ENCODE measurements around the gene CTU2.

- TF ChIP-seq POLR2A (IDR thresholded peaks at IDR 0.05) (no peak), POLR2AphosphoS5 (IDR thresholded peaks at IDR 0.05) (no peak)
- TF ChIP-seq, protein P1, sequence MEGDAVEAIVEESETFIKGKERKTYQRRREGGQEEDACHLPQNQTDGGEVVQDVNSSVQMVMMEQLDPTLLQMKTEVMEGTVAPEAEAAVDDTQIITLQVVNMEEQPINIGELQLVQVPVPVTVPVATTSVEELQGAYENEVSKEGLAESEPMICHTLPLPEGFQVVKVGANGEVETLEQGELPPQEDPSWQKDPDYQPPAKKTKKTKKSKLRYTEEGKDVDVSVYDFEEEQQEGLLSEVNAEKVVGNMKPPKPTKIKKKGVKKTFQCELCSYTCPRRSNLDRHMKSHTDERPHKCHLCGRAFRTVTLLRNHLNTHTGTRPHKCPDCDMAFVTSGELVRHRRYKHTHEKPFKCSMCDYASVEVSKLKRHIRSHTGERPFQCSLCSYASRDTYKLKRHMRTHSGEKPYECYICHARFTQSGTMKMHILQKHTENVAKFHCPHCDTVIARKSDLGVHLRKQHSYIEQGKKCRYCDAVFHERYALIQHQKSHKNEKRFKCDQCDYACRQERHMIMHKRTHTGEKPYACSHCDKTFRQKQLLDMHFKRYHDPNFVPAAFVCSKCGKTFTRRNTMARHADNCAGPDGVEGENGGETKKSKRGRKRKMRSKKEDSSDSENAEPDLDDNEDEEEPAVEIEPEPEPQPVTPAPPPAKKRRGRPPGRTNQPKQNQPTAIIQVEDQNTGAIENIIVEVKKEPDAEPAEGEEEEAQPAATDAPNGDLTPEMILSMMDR (IDR thresholded peaks at IDR 0.05): no peak
These were observed 13.4 kb upstream of the CTU2 start for GRCh38 chr16:88692861-88693260.
